ENCODE measurements around the gene CAMTA1. TPM values are rescaled to one million over a fixed set of nuclear protein-coding genes. Genes with fewer than 3 reads are reported as not detected.
A peak's percentile ranks its signal among the peaks of the same experiment; 100 is the strongest.
"Not testable (repeated sequence)": the region's sequence is repeated elsewhere in the genome, so short reads cannot be mapped to it uniquely, and the experiment has no call there.

Gene CAMTA1
- polyA plus RNA-seq, 4 donors, result 89.3 to 98.2 (median 92.9) TPM

DNA sequence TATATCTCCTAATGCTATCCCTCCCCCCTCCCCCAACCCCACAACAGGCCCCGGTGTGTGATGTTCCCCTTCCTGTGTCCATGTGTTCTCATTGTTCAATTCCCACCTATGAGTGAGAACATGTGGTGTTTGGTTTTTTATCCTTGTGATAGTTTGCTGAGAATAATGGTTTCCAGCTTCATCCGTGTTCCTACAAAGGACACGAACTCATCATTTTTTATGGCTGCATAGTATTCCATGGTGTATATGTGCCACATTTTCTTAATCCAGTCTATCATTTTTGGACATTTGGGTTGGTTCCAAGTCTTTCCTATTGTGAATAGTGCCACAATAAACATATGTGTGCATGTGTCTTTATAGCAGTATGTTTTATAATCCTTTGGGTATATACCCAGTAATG is 812.8 kb downstream of the CAMTA1 start:
- DNase-seq (ENCODE audit: low read depth in 4 of 4, low spot score in 3 of 4), result not testable (repeated sequence)

DNA sequence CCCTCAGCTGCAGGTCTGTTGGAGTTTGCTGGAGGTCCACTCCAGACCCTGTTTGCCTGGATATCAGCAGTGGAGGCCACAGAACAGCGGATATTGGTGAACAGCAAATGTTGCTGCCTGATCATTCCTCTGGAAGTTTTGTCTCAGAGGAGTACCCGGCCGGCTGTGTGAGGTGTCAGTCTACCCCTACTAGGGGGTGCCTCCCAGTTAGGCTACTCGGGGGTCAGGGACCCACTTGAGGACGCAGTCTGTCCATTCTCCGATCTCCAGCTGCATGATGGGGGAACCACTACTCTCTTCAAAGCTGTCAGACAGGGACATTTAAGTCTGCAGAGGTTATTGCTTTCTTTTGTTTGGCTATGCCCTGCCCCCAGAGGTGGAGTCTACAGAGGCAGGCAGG is 819.7 kb downstream of the CAMTA1 start:
- DNase-seq (ENCODE audit: low read depth in 4 of 4, low spot score in 3 of 4), result not testable (repeated sequence)

- DNase-seq (ENCODE audit: low read depth in 4 of 4, low spot score in 3 of 4), result no peak
These were observed 820.8 kb downstream of the CAMTA1 start for GRCh38 chr1:7606096-7606495.

DNA sequence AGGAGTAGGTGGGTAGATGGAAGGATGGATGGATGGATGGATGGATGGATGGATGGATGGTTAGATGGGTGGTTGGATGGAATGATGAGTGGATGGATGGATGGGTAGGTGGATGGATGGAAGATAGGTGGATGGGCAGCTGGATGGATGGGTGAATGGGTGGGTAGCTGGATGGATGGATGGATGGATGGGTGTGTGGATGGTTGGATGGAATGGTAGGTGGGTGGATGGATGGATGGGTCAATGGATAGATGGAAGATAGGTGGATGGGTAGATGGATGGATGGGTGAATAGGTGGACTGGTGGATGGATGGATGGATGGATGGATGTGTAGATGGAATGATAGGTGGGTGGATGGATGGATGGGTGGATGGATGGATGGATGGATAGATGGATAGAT is 821.8 kb downstream of the CAMTA1 start:
- no peak for DNase-seq (ENCODE audit: low read depth in 4 of 4, low spot score in 3 of 4)

- no peak for DNase-seq (ENCODE audit: low read depth in 4 of 4, low spot score in 3 of 4)
These were observed 823.5 kb downstream of the CAMTA1 start for GRCh38 chr1:7608628-7609305.

DNA sequence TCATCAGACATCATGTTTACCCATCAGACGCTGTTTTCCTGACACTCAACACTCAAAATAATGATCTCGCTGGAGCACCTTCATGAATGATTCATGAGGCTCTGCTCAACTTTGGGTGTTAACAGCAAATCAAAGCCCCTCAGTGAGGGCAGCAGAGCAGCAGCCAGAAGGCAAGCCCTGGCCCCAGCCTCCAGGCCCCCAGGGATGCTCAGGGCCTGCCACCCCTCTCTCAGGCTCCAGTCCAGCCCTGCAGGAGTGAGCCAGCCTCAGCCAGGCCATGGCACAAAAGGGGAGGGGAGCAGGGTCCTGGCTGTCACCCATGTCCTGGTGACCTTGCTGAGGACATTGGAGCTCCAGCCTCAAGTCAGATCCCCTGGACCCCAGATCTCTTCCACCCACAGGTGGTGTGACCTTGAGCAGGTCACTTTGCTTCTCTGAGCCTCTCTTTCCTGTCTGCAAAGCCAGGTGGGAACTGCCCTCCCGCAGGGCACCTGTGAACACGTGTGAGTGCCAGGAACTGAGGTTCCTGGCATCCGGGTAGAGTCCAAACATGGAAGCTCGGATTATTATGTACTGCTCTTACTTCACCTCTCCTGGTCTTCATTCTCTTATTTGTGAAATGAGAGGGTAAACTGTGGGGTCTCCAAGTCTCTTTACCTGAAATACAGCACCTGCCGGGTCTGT is 824.2 kb downstream of the CAMTA1 start:
- no peak for DNase-seq (ENCODE audit: low read depth in 4 of 4, low spot score in 3 of 4)

DNA sequence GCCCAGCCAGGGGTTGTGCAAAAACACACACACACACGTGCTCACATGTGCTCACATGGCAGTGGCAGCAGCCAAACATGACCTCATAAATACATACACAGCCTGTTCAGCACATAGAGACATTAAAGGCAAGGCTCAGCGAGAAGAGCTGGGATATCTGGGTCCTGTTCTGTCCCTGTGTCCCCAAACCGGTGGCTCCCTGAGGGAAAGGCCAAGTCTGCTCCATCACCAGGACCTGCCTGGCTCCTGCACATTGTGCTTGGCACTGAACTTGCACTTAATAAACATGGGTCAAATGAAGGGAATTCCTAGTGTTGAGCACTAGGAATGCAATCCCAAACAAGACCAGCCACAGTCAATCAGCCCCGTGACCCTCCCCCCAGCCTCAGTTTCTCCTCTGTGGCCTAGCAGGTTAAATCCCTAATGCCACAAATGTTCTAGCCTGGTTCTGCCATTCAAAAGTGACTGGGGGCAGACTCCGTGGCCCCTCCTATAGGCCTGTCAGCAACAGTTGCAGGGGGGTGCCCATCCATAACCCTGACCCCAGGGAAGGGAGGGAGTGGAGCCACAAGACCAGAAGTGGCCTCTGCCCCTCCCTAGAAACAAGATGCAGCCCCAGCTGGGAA is 825.0 kb downstream of the CAMTA1 start:
- DNase-seq (ENCODE audit: low read depth in 4 of 4, low spot score in 3 of 4), result no peak

- no peak for DNase-seq (ENCODE audit: low read depth in 4 of 4, low spot score in 3 of 4)
These were observed 825.7 kb downstream of the CAMTA1 start for GRCh38 chr1:7610936-7611335.

- no peak for DNase-seq (ENCODE audit: low read depth in 4 of 4, low spot score in 3 of 4)
These were observed 826.3 kb downstream of the CAMTA1 start for GRCh38 chr1:7611421-7612010.

DNA sequence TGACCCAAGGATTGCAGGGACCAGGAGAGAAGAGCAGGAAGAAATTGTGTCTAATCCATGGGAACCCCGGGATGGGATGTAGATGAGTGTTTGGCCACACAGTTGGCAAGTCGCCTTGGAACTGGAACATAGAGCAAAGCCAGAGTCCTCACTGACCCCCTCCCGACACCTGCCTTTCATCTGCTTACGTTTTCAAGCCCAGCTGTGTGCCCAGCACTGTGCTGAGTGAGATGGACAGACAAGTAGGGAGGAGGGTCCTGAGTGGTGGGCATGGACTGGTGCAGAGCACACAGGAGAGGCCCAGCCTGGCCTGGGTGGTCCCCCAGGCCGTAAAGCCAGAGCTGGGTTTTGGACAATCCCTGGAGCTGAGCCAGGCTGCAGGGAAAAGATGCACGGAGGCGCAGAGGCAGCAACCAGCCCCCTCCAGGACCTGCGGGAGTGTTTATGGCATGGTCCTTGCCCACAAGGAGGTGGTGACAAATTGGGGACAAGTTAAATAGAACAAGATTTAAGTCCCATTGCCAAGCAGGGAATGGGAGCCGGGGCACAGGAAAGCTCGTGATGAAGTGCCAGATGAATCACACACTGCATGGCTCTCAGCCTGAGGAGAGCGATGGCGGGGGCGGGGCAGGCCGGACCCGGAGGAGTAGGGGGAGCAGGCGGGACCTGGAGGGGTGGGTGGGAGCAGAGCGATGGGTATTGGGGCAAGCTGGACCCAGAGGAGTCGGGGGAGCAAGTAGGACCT is 828.0 kb downstream of the CAMTA1 start:
- no peak for DNase-seq (ENCODE audit: low read depth in 4 of 4, low spot score in 3 of 4)

GRCh38 chr1:7613851-7614205 is 828.6 kb downstream of the CAMTA1 start:
- no peak for DNase-seq (ENCODE audit: low read depth in 4 of 4, low spot score in 3 of 4)

DNA sequence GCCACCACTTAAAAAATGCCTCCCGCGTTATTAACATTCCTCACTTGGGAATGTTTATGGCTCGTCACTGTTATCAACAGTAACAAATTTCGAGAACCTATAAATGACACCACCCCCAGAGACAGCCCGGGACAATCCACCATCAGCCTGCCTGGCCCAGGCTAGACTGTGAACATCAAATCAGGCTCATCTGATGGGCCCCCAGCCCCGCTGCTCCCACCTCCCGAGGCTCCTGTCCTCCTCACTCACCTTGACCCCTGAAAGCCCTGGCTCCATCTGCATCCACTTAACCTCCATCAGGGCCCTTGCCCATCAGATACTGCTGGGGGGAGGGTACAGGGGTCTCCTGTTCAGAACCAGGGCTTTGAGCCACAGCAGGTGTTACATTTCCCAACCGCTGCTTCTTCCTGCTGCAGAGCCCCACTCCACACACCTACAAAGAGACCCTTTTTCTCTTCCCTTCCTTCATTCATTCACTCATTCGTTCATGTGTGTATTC is 829.4 kb downstream of the CAMTA1 start:
- DNase-seq (ENCODE audit: low read depth in 4 of 4, low spot score in 3 of 4), result no peak

DNA sequence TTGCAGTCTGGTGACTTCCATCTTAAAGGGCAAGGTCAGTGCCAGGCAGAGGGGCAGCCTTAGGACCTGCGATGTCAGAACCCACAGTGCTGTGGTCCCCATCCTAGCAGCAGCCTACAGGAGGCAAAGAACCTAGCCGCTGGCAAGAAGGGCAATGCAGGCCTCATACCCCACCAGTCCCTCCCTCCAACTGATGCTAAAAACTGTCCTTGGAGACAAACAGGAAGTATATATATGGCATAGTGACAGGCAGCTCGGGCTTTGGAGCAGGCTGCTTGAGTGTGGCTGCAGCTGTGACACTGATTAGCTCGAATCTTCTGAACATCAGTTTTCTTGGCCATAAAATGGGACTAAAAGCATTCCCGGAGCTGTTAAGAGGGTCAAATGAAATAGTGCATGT is 829.9 kb downstream of the CAMTA1 start:
- DNase-seq (ENCODE audit: low read depth in 4 of 4, low spot score in 3 of 4), result no peak

DNA sequence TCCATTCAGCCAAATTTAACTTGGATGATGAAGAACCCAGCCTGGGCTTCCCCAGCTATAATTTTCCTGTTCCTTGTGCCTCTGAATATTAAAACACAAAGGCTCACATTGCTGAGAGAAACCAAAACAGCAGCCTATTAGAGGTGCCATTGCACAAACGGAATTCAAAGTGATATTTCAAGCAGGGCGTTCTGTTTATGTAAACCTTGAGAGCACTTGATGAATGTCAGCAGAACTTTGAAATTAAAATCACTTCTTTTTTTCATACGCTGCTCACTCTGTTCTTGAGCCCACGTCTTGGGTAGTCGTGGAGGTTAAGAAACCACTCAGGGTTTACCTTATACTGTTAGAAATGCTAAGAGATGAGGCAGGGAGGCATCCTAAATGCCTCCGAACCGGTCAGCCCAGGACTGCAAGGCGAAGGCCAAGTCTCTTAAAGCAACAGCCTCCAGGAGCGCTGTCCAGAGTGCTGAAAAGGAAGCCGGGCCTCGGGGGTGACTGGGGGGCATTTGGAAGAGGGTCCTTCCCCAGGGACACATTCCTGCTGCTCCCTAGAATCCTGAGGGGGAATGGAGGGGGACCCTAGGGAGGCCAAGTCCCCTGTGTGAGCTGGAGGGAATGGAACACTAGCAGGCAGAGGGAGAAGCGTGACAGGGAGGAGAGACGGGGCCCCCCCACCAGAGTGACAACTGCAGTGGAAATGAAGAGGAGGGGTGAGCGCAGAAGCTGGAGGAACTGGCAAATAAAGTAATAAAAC is 831.0 kb downstream of the CAMTA1 start:
- DNase-seq (ENCODE audit: low read depth in 4 of 4, low spot score in 3 of 4), result peak; percentile 40 to 59 (median 46)

GRCh38 chr1:7616953-7617352 is 831.7 kb downstream of the CAMTA1 start:
- no peak for DNase-seq (ENCODE audit: low read depth in 4 of 4, low spot score in 3 of 4)

DNA sequence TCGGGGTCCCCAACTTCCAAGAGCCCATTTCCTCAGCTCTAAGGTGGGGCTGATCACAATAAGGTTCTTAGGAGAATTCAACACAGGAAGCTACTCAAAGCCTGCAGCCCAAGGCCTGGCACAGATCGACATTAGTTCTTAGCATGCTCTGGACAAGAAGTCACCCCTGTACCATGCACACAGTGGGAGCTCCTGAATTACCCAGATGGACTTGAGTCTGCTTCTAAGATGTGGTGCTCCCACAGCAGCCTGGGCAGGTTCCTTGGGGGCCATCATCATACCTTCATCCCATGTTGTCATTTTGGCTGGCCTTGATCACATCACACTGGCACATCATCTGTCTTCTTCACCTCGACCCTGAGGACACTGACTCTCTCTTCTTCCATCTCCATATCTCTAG is 832.6 kb downstream of the CAMTA1 start:
- DNase-seq (ENCODE audit: low read depth in 4 of 4, low spot score in 3 of 4), result no peak

- DNase-seq (ENCODE audit: low read depth in 4 of 4, low spot score in 3 of 4), result no peak
These were observed 834.9 kb downstream of the CAMTA1 start for GRCh38 chr1:7620196-7620595.

GRCh38 chr1:7621334-7622219 is 836.3 kb downstream of the CAMTA1 start:
- no peak for DNase-seq (ENCODE audit: low read depth in 4 of 4, low spot score in 3 of 4)

DNA sequence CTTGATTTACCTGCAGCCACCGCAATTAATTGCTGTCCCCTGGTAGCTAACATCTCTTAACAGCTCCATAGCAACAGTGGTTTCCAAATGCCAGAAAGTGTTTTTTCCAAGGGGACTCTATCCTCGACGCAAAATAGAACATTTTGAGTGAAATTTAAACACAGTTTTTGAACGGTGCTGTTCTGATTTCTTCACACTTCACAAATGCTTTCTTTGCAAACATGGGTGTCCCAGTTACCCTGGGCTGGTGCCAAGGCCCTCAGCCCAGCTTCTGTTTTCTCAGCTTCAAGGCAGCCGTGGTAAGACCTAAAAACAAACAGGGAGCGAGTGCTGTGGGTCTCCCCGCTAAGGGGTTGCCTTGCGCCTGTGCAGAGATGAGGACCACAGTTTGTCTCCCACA is 838.6 kb downstream of the CAMTA1 start:
- no peak for DNase-seq (ENCODE audit: low read depth in 4 of 4, low spot score in 3 of 4)

All from right renal pelvis (tissue), 4 donors.